GM21515 (cell line): ENCODE data around the gene CPOX.

Source experiments
- ATAC-seq: cut with Tn5 transposase; IDR thresholded peaks from one replicate; pipeline ENCODE4 v1.9.1; 2021; ENCODE audit not compliant: unreplicated experiment

Gene CPOX

GRCh38 chr3:98596541-98597500, 3.4 kb upstream of the CPOX start:
- ATAC-seq = no peak

DNA sequence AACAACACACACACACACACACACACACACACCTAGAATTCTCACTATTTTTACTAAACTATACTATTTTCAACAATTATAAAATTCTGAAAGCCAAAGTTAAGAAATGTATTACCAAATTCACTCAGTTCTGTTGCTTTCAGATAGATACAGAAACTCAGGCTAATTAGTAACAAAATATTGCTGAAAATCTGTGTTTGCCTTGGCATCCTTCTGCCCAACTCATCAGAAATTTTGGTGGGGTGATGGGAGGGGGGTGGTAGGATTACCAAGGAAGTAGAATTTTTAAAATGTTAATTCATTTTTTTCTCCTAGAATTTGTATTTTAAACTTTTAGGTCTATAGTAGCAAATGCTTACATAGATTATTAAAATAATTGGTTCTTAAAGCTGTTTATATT, 2.7 kb upstream of the CPOX start:
- no peak for ATAC-seq

DNA sequence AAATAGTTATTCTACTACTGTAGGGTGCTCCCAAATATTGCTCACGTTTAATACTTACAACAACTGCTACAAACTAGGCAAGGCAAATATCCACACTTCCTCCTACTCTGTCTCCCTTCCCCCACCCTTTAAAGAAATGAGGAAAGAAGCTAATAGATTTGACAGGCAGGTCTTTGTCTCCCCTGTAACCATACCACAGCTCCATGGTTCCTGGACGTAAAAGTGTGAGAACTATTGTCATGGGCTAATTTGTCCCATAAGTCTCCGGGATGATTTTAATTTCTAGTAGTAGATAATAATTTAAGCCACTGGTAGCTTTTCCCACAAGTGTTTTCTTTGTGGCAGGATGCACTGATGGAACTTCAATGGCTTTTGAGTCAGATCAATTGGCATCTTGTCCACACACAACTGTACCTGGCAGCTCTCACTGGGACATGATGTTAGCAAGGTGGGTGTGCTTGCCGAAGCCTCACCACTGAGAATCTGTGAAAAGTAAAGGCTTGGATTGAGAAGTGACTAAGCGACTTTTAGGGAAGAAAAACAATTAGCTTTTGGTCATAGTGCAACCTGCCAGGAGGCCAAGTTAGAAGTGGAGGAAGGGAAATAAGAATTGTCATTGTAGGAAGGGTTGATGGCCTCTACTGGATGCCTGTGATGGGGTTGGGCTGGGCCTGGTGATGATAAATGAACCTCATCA, 1.4 kb upstream of the CPOX start:
- ATAC-seq = no peak

GRCh38 chr3:98592345-98592935, 971 bp downstream of the CPOX start:
- ATAC-seq = no peak

DNA sequence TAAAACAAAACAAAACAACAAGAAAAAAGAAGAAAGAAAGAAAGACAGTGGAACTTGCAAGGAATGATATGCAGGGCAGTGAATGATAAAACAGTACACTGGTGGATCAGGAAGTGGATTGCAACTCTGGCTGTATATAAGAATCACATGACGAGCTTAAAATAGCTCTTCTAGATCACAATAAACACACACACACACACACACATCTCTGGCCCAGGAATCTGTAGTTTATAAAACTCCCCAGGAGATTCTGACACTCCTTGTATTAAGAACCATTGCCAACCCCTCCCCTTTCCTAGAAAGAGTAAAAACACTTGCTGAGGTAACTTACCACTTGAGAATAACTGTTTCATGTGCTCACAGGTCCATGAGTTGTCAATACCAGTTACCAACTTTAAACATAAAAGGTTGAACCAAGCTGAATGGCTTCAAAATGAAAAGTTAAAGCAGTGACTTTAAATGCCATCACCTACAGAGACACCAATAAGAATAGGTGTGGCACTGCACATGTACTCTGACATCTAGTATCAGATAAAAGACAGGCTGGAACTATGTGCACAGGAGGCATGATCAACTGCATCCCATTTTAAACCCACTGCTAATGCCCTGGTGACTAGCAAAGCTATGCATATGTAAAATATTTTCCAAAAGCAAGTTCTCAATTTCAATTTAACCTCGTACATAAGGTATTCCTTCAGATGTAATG, 3.9 kb downstream of the CPOX start:
- ATAC-seq = no peak

DNA sequence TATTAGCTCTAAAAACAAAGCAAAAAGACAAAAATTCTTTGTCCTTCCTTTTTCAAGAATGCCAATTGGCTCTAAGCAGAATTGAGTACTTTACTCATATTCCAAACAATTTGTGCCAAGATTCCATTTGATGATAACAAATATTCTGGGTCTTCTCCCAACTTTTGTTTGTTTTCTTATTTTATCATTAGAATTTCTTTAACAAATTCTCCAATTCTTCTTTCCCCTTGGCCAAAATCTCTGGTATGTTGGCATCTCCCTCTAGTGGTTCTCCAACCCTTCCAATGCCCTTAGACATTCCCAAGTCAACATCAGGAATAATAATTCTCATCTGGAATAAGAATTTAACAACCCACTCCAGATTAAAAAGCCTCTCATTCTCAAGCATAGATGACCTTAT, 5.3 kb downstream of the CPOX start:
- no peak for ATAC-seq

- ATAC-seq = no peak
Measured at GRCh38 chr3:98587654-98588053, 5.8 kb downstream of the CPOX start.

DNA sequence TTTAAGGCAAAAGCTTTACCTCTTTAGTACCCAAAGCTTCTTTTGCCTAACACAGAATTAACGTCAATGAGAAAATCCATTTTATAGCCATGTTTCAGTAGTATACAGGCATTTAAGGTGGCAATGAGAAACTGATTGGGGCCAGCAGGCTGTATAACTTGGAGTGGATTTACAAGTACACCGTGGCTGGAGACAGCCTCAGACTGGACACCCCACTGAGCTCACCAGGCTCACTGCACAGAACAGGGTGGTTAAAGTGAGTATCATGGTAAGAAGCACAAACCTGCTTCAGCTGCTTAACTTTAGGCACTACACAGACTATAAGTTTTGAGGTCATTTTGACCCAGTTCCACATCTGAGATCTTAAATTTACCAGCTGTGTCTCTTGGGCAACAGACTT, 8.9 kb downstream of the CPOX start:
- ATAC-seq = no peak

- ATAC-seq = no peak
Measured at GRCh38 chr3:98583766-98584165, 9.6 kb downstream of the CPOX start.

DNA sequence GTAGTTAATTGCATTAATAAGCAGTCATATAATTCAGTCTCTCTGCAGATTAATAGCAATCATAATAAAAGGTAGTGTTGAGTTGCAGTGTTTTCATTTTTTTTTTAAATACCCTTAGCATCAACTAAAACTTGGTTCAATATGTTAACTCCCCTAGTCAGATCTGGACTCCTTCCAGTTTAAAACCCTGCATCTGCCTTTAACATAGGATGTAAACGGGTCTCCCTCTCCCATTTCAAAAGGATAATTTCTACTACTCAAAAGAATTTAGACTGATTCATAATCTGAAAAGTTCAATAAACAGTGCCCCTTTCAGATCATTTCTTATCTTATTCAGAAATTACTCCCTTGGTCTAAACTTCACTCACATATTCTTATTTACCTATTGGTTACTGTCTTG, 11.4 kb downstream of the CPOX start:
- ATAC-seq = no peak

- no peak for ATAC-seq
Measured at GRCh38 chr3:98581474-98581873, 11.9 kb downstream of the CPOX start.

DNA sequence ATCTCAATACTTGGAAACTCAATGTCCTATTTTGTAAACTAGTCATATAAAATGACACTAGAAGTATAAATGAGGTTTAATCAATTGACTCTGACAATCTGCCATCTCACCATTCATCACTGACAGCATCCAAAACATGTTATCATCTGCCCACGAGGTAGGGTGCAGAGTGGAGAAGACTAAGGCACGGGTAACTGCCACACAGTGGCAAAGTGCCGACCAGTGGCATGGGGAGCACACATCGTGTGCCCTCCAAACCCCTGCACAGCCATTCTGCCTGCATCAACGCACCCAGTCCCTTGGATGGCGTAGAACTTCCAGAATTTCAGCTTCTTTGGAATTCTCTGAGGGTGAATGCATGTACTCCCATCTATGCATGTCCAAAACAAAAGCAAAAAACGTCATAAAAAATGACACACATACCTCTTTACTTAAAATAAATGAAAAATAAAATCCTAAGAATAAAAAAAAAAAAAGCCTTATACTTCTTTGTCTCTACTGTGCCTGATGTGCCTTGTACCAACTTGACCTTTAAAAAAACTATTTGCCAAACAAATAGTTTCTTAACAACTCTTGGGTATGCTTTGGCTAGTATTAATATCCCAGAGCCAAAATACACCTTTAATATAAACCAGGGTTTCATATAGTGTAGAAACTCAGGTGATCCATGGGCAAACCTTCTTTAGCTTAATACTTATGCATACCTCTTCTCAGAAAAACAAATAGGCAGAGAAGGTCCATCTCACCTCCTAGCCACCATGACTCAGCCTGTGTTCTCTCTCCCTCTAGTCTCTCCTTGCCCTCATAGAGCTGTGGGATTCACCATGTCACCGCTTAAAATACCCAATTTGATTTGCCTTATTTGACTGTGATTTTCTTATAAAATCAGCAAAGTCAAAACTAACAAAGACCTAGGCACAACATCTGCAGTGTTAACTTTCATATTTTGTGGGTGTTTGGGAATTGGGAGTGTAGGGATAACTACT, 12.7 kb downstream of the CPOX start:
- ATAC-seq = no peak

- ATAC-seq = no peak
Measured at GRCh38 chr3:98577178-98577895, 16.1 kb downstream of the CPOX start.

- ATAC-seq = no peak
Measured at GRCh38 chr3:98574132-98574531, 19.3 kb downstream of the CPOX start.

- ATAC-seq = peak; percentile 67
Measured at GRCh38 chr3:98573181-98573728, 20.2 kb downstream of the CPOX start.

DNA sequence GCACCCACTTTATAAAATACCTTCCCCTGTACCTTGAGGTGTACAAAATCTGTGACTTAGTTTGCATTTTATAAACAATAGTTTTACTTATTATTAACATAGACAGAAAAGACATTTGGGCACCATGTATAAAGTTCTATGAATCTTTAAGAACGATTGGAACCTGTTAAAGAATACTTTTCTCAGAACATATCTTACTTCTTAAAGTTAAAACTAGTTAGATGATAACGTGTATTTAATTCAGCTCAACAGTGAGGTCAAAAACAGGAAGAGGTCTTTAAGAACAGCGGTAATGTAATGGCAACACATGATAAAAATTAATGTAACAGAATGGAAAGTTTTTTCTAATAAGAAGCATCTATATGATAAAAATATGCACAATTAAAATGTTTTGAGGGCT, 25.0 kb downstream of the CPOX start:
- no peak for ATAC-seq

DNA sequence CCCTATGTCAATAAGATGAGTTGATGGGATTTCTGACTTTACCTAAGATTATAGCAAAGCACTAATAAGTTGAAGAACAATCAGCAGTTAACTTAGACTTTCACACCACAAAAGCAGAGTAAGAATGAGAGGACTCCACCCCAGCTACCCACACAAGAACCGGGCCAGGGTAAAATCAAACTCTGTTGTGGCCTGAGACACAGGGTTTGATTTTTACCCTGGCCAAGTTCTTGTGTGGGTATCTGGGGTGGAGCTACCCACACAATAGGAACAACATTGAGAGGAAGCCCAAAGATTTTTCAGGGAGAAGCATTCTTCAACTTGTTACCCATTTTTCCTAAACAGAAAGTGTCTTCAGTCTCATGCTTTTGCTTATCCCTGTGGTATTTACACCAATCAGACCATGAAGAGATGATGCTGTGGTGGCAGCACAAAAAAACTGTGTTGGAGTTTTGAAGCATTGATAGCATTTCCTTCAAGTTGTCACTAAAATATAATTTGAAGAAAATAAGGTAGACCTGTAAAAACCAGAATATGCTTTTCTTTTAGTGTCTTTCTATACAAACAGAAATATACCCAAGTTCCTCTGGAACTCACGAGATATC, 25.6 kb downstream of the CPOX start:
- peak; percentile 33 for ATAC-seq

DNA sequence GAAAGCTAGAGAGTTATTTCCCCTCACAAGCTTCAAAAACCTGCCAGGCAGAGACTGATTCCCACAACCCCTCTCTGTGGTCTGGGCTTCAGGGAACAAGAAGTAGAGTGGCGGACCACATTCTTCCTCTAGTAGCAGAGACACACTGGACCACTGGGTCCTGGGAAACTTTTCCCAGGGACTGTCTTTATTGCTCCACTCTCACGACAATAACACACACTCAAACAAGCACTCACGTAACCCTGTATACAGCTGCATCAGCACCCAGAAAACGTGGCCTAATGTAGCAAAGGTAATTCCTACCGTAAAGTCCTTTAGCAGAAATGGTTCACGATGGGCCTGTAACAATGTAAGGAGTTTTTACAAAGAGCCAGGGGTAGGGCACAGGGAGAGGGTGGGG, 27.6 kb downstream of the CPOX start:
- ATAC-seq = no peak

GRCh38 chr3:98565237-98565643, 28.2 kb downstream of the CPOX start:
- ATAC-seq = no peak
